Activated CD8-positive, alpha-beta memory T cell treated with anti-CD3 and anti-CD28 coated beads for 24 hours (primary cell): ENCODE results near the gene SF3A1.
"Not testable (repeated sequence)": the region's sequence is repeated elsewhere in the genome, so short reads cannot be mapped to it uniquely, and the experiment has no call there.

ENCODE experiments used
- DNase-seq: peaks from one replicate; pipeline ENCODE4 v3.0.0-alpha.2; 2020

SF3A1 gene, protein sequence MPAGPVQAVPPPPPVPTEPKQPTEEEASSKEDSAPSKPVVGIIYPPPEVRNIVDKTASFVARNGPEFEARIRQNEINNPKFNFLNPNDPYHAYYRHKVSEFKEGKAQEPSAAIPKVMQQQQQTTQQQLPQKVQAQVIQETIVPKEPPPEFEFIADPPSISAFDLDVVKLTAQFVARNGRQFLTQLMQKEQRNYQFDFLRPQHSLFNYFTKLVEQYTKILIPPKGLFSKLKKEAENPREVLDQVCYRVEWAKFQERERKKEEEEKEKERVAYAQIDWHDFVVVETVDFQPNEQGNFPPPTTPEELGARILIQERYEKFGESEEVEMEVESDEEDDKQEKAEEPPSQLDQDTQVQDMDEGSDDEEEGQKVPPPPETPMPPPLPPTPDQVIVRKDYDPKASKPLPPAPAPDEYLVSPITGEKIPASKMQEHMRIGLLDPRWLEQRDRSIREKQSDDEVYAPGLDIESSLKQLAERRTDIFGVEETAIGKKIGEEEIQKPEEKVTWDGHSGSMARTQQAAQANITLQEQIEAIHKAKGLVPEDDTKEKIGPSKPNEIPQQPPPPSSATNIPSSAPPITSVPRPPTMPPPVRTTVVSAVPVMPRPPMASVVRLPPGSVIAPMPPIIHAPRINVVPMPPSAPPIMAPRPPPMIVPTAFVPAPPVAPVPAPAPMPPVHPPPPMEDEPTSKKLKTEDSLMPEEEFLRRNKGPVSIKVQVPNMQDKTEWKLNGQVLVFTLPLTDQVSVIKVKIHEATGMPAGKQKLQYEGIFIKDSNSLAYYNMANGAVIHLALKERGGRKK

DNA sequence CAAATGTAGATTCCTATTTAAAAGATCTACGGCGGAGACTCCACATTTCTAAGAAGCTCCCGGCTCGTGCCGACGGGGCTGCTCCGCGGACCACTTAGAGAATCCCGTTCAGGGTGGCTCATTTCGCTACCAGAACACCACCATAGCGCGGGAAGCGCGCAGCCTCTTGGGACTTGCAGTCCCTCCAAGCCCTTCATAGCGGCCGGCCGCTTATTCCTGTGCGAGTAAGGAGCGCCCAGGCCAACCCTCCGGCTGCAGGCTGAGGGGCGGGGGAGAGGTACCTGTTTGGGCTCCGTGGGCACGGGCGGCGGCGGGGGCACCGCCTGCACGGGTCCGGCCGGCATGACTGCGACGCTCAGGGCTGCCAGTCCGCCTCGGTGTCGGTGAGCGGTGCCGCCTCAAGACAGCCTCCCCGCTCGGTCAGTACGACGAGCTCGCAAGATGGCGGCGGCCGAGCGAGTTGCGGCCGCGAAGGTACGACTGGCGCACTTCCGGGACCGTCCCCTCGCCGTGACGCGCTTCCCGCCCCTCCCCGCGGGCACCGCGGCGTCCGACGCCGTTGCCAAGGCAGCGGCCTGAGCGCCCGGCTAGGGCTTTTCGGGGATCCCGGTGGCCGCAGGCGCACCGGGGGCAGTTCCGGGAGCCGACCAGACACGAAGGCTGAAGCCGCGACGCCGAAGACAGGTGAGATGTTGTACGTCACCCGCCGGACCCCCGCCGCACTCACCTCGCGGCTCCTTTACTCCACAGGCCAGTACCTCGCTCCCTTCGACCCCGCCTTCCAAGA lies at the start of gene SF3A1, which contains the start of gene CCDC157:
SF3A1 (minus strand) TSS at position 446 of the 787 bp plus-strand sequence; CDS start at position 344, 102 bp downstream.
CCDC157 (plus strand) TSS at position 559 of the 787 bp plus-strand sequence. CDS start 8,994 bp downstream, outside the sequence.
- peak; percentile 92 for DNase-seq

DNA sequence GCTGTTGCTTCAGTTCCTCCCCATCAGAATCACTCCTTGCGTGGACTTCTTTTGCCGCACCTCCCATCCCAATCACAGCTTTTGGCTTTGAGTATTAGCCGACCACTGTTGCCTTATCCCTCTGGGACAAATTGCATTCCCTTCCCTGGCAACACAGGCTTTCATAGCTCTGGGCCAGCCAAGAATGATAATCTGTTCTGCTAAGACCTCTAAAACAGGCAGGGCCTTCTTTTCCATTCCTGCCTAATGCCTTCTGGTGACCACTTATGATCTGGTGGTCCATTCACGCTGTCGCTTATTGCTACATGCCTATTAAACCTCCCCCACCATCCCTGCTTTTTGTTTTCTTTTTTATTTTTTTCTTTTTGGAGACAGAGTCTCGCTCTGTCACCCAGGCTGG lies 49.7 kb upstream of the SF3A1 start:
- DNase-seq = no peak

DNA sequence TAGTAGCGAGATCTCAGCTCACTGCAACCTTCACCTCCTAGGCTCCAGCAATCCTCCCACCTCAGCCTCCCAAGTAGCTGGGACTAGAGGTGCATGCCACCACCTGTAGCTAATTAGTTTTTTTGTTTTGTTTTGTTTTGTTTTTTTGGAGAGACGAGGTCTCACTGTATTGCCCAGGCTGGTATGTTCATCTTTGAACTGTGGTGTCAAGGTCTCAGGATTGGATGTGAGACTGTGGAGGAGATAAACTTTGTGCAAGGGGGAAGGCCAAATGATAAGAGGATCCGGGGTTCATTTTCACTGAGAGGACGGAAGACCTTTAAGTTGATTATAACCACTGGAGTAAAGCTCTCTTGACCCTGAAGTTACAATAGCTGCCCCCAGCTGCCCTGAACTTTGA lies 49.0 kb upstream of the SF3A1 start:
- DNase-seq = no peak

GRCh38 chr22:30404307-30404706 lies 47.6 kb upstream of the SF3A1 start:
- no peak for DNase-seq

DNA sequence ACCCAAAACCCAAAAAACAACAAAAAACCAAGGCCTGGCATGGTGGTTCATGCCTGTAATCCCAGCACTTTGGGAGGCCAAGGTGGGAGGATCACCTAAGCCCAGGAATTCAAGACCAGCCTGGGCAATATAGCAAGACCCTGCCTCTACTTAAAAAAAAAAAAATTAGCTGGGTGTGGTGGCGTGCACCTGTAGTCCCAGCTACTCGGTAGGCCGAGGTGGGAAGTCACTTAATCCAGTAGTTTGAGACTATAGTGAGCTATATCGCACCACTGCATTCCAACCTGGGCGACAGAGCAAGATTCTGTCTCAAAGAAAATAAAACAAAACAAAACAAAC lies 46.0 kb upstream of the SF3A1 start:
- DNase-seq = not testable (repeated sequence)

- DNase-seq = no peak
These were observed 45.5 kb upstream of the SF3A1 start for GRCh38 chr22:30402028-30402765.

DNA sequence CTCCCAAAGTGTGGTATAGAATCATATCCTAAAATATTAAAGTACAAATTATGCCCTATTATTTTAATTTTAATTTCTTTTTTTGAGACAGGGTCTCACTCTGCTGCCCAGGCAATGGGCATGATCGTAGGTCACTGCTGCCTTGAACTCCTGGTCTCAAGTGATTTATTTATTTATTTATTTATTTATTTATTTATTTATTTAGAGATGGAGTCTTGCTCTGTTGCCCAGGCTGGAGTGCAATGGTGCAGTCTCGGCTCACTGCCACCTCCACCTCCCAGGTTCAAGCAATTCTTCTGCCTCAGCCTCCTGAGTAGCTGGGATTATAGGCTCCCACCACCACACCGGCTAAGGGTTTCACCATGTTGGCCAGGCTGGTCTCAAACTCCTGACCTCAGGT lies 44.3 kb upstream of the SF3A1 start:
- DNase-seq = not testable (repeated sequence)

DNA sequence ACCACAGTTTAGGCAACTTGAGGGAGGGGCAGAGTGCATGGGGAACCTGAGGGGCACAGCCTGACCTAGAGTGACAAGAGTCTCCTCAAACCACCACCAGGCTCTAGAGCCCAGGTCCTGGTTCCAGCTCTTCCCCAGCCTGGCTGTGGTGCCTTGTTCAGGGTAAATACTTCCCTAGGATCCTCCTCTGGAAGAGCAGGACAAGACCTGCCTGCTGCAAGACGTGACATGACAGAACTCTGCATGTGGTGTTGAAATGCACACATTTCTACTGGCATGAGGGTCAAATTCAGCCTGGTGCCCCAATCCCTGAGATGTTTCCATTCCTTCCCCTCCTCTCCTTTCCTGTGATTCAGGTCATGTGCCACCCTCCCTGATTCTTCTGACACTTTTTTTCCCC lies 43.5 kb upstream of the SF3A1 start:
- DNase-seq = no peak

DNA sequence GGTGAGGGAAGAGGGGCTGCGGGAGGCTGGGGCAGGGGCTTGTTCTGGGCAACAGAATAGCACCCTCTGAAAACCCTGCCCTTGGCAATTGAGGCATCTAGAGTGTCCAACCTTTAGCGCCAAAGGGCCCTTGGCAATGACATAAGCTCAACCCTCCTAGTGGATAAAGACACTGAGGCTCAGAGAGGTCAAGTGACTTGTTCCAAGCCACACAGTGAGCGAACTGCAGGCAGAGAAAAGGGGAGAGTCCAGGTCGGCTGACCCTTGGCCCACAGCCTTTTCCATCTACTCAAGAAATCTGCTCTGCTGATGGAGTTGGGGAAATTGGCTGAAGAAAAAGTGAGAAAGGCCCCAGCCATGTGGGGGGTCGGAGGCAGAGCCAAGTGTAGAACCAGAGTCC lies 43.0 kb upstream of the SF3A1 start:
- DNase-seq = no peak

GRCh38 chr22:30398685-30399680 lies 42.3 kb upstream of the SF3A1 start:
- DNase-seq = no peak

DNA sequence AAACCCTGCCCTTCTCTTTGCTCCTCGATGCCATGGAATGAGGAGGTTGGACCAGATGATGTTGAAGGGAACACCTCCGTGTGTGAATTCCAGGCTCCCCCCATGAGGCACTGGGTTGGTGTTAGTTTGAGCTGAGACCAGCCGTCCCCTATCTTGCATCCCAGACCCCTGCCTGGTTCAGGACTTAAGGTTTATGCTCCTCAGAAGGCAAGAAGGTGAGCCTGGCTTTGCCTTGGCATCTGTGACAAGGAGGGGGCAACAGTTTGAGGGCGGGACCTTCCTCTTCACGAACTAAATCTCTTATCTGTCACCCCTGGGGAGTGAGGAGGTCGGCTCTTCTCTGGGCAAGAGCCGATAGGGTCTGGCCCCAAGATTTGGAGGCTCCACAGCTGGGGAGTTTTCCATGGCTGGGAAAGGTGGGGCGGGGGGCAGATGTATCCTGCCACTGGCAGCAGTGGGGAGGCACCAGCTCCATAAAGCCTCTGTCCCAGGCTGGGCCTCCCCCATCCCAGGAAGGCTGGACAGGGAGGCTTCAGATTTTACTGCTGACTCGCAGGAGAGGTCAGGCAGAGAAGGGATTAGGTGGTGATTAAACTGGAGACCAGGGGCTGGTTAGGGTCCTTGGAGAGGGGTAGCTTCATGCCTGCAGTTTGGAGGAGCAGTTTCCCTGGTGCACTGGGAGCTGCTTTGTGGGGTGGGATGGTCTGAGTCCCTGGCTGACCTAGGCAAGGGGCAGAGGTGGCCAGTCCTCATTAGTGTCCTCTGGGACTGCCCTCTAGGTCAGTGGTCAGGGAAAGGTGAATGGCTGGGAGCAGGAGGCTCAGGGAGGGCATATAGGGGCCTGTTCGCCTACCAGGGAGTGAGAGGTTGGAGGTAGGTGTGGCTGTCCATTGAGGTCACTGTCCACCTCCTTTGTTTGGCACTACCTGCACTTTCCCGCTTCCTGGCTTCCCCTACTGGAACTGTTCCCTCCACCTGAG lies 41.3 kb upstream of the SF3A1 start:
- peak; percentile 65 for DNase-seq

DNA sequence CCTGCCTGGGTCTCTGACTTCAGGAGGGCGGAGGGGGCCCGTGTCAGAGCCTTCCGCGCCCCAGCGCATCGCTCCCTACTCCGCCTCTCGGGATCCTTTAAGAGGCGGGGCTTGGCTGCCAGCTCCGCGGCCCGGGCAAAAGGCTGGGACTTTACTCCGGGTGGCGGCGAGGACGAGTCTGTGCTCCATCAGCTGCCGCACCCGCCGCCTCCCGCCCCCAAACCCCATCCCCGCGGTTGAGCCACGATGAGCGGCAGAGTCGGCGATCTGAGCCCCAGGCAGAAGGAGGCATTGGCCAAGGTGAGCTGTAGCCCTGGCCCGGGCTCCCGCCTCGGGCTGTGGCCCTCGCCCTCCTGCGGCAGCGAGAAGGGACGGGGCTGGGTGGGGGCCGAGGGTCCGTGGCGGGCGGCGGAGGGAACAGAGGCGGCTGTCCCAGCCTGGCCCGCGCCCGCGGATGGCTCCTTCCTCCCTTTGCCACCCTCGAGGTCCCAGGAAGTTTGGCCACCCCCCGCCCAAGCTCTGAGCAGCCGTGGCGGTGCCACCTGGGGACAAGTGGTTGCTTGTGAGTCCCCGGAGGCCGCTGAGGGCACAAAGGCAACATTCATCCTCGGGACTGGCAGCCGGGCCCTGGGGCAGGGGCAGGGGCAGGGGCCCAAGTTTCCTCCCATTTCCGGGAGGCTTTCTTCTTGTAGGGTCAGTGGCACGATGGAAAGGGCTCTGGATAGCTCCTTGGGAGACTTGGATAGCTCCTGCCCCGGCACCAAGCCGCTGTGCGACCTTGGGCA lies 40.4 kb upstream of the SF3A1 start, which contains the start of gene SEC14L2:
SEC14L2 (plus strand) TSS at position 148 of the 785 bp plus-strand sequence; CDS start at position 247, 99 bp downstream.
- DNase-seq = peak; percentile 83

DNA sequence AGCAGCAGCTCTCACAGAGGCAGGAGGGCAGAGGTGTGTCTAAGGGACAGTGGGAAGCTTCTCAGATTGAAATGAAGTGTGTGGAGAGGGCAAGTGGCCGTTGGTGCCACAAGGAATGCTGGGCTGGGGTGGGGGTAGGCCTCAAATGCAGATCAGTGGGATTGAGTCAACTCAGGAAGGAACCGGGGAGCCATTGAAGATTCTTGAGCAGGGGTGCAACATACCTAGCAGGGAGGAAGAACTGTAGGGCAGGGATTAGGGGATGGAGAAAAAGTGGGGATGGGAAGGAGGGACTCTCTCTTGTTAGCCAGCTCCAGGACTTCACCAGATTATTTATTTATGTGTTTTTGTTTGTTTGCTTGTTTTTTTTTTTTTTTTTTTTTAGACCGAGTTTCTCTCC lies 37.2 kb upstream of the SF3A1 start:
- DNase-seq = no peak

- no peak for DNase-seq
These were observed 36.6 kb upstream of the SF3A1 start for GRCh38 chr22:30393322-30393680.

- no peak for DNase-seq
These were observed 36.1 kb upstream of the SF3A1 start for GRCh38 chr22:30392661-30393321.

- DNase-seq = peak; percentile 89
These were observed 34.4 kb upstream of the SF3A1 start for GRCh38 chr22:30390974-30391691.

GRCh38 chr22:30386960-30387827 lies 30.5 kb upstream of the SF3A1 start, which contains the start of gene RNF215:
Gene RNF215, minus strand, starts transcription at chr22:30387411. Its CDS starts 98 bp downstream, at chr22:30387313.
- DNase-seq = peak; percentile 93
